ENCODE measurements around the gene KIAA0232.

Gene KIAA0232

GRCh38 chr4:6920171-6920570, 137.6 kb downstream of the KIAA0232 start:
- DNase-seq = no peak

DNA sequence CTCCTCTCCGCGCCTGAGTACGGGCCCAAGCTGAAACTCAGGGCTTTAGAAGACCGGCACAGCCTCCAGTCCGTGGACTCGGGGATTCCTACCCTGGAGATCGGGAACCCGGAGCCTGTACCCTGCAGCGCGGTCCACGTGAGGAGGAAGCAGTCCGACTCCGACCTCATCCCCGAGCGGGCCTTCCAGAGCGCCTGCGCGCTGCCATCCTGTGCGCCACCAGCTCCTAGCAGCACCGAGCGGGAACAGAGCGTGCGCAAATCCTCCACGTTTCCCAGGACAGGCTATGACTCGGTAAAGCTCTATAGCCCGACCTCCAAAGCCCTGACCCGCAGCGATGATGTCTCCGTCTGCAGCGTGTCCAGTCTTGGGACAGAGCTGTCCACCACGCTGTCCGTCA, 141.0 kb downstream of the KIAA0232 start:
- DNase-seq = no peak

DNA sequence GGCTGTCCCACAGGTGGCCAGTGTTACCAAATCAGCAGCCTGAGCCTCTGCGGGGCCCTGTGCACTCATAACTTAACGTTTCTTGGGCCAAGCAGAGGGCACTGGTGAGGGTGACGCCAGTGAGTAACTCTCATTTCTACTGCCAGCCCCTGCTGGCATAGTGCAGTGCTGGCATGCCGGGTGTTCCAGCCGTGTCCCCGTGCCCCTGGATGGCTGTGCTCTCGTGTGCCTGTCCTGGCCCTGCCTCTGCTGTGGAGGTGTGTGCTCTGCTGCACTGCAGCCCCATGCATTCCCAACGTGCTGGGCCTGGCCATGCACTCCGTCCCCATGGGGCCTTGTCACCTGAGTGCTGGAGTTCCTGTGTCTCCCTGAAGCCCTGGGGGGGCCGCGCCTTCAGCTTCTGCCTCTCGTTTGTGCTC, 141.8 kb downstream of the KIAA0232 start:
- no peak for DNase-seq

GRCh38 chr4:6925357-6925836, 142.9 kb downstream of the KIAA0232 start:
- peak; percentile 47 for DNase-seq

- DNase-seq = no peak
Observed at GRCh38 chr4:6926081-6926480, 143.6 kb downstream of the KIAA0232 start.

GRCh38 chr4:6926681-6927478, 144.4 kb downstream of the KIAA0232 start:
- peak; percentile 57 for DNase-seq

DNA sequence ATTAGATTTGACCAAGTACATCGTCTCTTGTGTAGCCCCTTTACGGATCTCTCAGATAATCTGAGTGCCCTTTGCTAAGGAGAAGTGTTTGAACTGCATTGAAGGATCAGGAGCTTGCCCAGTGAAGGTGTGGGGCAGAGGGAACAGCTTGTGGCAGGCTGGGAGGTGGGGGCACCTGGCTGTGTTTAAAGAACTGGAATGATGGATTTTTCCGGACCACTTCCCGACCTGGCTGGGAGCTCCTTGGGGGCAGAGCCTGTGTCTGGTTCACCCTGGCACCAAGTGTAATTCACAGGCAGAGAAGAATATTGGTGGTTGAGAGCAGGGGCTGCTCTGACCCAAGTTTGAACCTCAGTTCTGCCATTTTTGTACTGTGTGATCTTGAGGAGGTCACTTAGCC, 145.6 kb downstream of the KIAA0232 start:
- no peak for DNase-seq

DNA sequence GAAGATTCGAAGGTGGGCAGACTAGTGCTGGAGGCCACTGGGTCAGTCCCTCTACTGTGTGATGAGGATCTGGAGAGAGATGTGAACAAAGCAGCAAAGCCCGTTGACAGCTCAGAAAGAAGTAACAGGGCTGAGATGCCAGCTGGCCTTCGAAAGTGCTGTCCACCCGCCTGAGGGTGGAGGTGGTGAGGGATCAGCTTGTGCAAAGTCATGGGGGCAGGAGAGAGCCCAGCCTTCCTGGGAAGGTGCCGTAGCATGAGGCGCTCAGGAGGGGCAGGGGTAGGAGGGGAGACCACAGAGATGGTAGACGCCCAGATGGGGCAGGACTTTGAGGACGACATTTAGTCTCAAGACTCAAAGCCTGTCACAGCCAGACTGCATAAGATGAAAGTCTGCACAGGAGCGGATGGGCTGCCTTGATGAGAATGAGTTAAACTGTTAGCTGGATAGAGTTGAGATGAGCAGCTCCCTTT, 146.8 kb downstream of the KIAA0232 start:
- DNase-seq = no peak

DNA sequence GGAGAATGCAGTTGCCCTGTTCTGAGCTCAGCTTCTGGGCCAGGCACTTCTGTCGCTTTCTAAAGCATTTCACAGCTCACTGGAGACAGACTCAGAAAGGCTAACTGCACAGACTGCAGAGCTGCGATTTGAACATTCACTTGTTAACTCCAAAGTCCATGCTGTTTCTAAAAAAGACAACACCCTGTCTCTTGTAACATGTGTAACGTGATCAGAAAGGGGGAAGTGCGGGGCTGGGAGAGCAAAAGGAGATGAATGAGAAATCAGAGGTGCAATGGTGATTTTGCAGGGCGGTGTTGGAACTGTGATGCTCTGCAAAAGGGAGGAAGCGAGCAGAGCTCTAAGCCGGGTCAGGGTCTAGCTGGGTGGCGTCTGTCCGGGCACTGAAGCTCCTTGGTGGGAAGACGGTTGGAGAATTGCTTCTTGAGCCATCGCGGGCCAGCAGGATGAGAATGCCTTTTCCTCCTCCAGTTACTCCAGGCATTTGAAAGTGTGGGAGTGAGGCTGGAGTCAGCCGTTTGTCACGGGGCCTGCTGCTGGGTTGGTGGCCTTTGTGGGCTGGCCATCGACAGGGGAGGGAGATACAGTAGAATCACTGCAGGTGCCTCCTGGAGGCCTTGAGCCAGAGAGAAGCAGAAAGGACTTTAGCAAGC, 147.4 kb downstream of the KIAA0232 start:
- no peak for DNase-seq

- DNase-seq = no peak
Observed at GRCh38 chr4:6932475-6932874, 149.9 kb downstream of the KIAA0232 start.

- no peak for DNase-seq
Observed at GRCh38 chr4:6932918-6933317, 150.4 kb downstream of the KIAA0232 start.

Data from stimulated activated CD8-positive, alpha-beta memory T cell treated with anti-CD3 and anti-CD28 coated beads, Interleukin-4, amount 100 ng/mL, for 48 hours (primary cell).